Neuron (in vitro differentiated cells): Measurements from ENCODE around the gene CMTM3.
"Not testable (repeated sequence)": the region's sequence is repeated elsewhere in the genome, so short reads cannot be mapped to it uniquely, and the experiment has no call there.

Experiments used
- H2AFZ ChIP-seq: one replicate; pipeline ENCODE4 v1.6.1; 2013; ENCODE audit warnings: low read depth, mild to moderate bottlenecking, inconsistent platforms, low read length, moderate library complexity
- H3K27me3 ChIP-seq: one replicate; pipeline ENCODE4 v1.6.1; 2013; ENCODE audit warnings: low read length; ENCODE audit not compliant: insufficient read depth
- H3K36me3 ChIP-seq: one replicate; pipeline ENCODE4 v1.6.1; 2013; ENCODE audit warnings: low read length; ENCODE audit not compliant: insufficient read depth
- H3K4me1 ChIP-seq: one replicate; pipeline ENCODE4 v1.6.1; 2013; ENCODE audit warnings: low read length; ENCODE audit not compliant: insufficient read depth
- H3K4me3 ChIP-seq: 2 replicates; pipeline ENCODE4 v1.5.1; 2013; ENCODE audit warnings: mild to moderate bottlenecking, low read length, moderate library complexity
- H3K9me3 ChIP-seq: one replicate; pipeline ENCODE4 v1.6.1; 2013; ENCODE audit warnings: low read length

Gene CMTM3, protein sequence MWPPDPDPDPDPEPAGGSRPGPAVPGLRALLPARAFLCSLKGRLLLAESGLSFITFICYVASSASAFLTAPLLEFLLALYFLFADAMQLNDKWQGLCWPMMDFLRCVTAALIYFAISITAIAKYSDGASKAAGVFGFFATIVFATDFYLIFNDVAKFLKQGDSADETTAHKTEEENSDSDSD

DNA sequence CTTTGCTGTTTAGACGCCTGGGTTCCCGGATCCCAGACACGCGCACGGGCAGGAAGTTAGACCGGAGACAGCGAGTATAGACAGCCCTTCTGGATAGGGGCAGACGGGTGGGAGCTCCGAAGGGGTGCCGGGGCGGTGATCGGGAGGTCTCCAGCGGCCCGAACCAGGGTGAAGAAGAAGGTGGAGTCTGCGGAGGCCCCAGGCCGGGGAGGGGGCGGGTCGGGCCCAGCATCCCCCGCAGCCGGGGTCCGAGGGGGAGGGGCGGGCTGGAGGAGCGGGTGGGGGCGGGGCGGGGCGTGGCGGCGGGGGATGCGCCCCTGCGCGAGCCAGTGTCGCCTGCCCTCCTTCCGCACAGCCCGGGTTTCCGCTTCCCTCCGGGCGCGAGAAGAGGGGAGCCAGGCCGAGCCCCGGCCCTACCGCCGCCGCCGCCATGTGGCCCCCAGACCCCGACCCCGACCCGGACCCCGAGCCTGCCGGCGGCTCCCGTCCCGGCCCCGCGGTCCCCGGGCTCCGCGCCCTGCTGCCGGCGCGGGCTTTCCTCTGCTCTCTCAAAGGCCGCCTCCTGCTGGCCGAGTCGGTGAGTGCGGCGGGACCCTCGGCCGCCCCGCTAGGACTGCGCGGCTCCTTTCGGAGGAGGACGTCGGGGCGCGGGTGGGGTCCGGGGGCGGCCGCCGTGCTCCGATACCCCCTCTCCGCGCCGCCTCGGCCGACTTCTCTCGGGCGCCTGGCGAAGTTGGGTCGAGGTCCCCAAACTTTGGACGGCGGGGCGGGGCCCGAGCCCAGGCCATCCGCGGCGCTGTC is at the start of gene CMTM3:
Gene CMTM3, plus strand, starts transcription at position 329 of the 801 bp plus-strand sequence. Its CDS starts 102 bp downstream, at position 431.
- H3K27me3 ChIP-seq: no peaks in the 10 kb centered on the region
- peaks cover 17% of the 10 kb centered on the region for H3K4me1 ChIP-seq
- H3K9me3 ChIP-seq: no peaks in the 10 kb centered on the region
- peak within 1 kb of the TSS; percentile 53 for H3K4me3 ChIP-seq
- peaks cover 13% of the 10 kb centered on the region for H3K36me3 ChIP-seq
- peak within 1 kb of the TSS; percentile 57 for H2AFZ ChIP-seq

DNA sequence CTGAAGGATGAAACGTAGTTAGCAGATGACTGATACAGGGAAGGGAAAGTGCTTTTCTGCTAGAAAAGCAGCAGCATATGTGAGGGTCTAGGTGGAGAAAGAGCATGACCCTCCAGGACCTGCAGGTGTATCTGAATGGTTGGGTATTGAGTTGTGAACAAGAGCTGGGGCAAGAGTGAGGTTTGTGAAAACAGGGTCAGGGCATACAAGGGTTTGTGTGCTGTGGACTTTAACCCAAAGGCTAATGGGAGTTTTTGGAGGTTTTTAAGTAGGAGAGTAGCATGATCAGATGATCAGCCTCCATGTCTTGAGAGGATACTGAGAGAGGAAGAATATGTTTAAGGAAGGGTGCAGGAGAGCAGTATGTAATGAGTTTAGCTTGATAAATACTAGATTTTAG is 44.4 kb upstream of the CMTM3 start:
- peaks cover 11% of the 10 kb centered on the region for H3K36me3 ChIP-seq
- no peaks in the 10 kb centered on the region for H3K27me3 ChIP-seq
- H2AFZ ChIP-seq: no peak overlapping the region
- no peaks in the 10 kb centered on the region for H3K4me1 ChIP-seq
- no peaks in the 10 kb centered on the region for H3K9me3 ChIP-seq
- H3K4me3 ChIP-seq: no peak overlapping the region

DNA sequence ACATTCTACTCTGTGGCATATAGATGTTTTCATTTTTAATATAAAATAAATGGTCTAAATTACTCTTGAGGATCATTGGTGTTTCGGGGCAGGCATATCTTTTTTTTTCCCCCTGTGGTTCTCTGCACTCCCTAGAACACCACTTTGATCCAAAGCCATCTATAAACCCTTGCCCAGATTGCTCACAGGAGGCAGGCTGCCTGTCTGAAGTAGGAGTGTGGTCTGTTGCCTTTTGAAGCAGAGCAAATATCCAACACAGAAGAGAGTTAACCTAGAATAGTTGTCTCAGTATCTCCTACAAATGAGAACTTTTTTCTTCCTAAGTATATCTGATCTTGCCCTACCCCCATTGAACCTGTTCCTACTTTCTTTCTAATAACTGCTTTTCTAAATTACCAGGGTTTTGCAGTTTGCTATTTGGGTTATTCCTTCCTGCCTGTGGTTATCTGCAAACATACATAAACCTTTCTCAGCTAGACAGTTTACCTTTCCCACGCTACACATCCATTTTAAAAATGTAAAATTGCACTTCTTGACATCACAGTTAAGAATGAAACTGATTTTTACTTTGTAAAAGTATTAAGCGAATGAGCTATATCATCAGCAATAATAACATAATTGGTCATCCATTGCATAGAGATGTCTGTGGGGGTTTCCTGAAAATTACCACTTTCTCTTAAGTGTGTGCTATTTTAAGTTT is 43.0 kb upstream of the CMTM3 start:
- Histone ChIP-seq H3K9me3 (peaks cover 4% of the 10 kb centered on the region), H3K4me3 (no peak overlapping the region), H3K36me3 (peaks cover 17% of the 10 kb centered on the region), H3K4me1 (no peaks in the 10 kb centered on the region), H3K27me3 (no peaks in the 10 kb centered on the region), H2AFZ (no peak overlapping the region)

DNA sequence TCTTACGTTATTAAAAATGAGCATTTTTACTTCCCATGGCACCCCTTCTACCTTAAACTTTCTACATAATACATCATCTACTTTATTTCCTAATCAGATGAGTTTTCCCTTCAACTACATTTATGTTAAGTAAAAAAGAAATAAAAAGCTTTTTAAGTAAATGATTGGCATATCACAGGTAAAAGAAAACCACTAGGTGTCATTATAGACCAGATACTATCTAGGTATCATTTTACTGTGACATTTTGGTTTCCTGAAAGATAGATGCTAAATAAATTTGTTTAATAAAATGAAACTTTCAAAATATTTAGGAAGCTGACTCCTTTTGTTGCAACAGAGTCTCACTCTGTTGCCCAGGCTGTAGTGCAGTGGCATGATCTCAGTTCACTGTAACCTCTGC is 42.1 kb upstream of the CMTM3 start:
- Histone ChIP-seq H3K9me3 (peaks cover 4% of the 10 kb centered on the region), H3K4me3 (no peak overlapping the region), H3K27me3 (no peaks in the 10 kb centered on the region), H2AFZ (no peak overlapping the region), H3K4me1 (no peaks in the 10 kb centered on the region), H3K36me3 (peaks cover 20% of the 10 kb centered on the region)

DNA sequence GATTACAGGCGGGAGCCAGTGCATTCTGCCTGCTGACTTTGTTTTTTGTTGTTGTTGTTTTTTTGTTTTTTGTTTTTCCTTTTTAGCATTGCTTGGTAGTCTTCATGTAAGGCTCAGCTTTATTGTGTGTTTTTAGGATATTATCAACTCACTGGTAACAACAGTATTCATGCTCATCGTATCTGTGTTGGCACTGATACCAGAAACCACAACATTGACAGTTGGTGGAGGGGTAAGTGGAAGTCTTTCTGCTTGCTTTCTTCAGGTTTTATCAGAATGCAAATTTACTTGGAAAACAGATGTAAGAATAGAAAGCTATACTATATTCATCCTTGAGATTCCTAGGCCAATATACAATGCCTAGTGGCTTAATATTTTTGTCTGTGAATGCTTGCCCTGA is 41.5 kb upstream of the CMTM3 start:
- no peak overlapping the region for H2AFZ ChIP-seq
- peaks cover 4% of the 10 kb centered on the region for H3K9me3 ChIP-seq
- peaks cover 20% of the 10 kb centered on the region for H3K36me3 ChIP-seq
- no peaks in the 10 kb centered on the region for H3K4me1 ChIP-seq
- no peak overlapping the region for H3K4me3 ChIP-seq
- H3K27me3 ChIP-seq: no peaks in the 10 kb centered on the region

DNA sequence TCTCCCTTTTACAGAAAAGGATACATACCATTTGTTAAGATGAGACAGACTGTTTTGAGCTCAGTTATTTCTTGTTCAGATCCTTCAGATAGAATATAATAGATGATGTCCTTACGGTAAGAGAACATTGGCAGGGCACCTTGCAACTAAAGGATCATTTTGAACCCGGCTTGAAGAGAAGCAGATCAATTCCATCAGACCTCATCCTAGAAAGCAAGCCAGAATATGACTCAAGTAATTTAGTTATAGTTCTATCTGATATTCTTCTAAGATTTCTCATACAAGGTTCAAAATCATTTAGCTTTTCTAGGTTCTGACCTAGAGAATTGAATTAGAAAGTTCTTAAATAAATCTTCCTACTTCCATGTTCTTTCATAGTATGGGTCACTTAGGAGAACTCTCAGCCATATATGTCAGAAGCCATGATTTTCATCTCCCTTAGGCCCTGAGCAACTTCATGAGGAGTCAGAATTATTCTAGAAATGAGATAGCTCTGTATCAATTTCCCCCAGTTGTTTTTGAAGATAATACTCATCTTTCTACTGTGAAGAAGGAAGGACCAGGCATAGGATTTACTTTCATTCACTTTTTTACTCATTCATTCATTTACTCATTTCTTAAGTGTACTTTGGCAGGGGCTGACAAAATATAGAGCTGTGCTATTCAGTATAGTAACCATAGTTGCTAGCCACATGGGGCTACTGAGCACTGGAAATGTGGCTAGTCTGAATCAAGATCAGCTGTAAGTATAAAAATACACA is 40.8 kb upstream of the CMTM3 start:
- peaks cover 17% of the 10 kb centered on the region for H3K36me3 ChIP-seq
- H3K4me1 ChIP-seq: no peaks in the 10 kb centered on the region
- H3K4me3 ChIP-seq: no peak overlapping the region
- no peaks in the 10 kb centered on the region for H3K27me3 ChIP-seq
- H2AFZ ChIP-seq: no peak overlapping the region
- H3K9me3 ChIP-seq: peaks cover 4% of the 10 kb centered on the region

DNA sequence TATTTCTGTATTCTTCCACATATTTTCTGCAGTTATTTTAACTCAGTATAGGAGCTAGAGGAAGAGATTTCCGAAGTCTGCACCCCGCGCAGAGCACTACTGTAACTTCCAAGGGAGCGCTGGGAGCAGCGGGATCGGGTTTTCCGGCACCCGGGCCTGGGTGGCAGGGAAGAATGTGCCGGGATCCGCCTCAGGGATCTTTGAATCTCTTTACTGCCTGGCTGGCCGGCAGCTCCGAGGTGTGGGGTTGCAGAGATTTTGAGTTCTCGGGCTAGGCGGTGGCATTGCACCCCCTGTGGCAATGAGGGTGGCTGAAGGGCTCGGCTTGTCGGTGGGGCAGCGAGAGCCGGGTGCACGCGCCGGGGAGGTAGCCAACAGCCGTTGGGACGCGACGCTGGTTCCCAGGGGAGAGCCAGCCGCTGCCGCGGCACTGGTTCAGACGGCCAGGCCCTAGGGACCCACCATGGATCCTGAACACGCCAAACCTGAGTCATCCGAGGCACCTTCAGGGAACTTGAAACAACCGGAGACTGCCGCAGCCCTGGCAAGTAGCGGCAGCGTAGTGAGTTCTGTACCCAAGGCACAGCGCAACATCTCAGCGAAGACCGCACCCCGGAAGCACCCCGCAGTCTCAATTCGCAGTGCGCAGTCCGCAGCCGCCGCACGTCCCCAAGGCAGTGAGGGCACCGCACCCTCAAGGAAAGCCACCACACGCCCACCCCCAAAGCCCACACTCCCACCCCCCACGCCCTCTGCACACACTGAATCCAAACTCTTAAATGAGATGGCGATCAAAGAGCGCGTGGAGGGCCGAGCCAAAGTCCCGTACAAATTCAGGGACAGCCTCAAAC is 38.2 kb upstream of the CMTM3 start, which contains the start of gene CMTM1:
Gene CMTM1, plus strand, starts transcription at position 389 of the 851 bp plus-strand sequence. Its CDS starts 75 bp downstream, at position 464.
- no peak within 1 kb of the TSS for H2AFZ ChIP-seq
- H3K9me3 ChIP-seq: peaks cover 4% of the 10 kb centered on the region
- H3K4me1 ChIP-seq: no peaks in the 10 kb centered on the region
- H3K27me3 ChIP-seq: no peaks in the 10 kb centered on the region
- no peak within 1 kb of the TSS for H3K4me3 ChIP-seq
- peaks cover 15% of the 10 kb centered on the region for H3K36me3 ChIP-seq

DNA sequence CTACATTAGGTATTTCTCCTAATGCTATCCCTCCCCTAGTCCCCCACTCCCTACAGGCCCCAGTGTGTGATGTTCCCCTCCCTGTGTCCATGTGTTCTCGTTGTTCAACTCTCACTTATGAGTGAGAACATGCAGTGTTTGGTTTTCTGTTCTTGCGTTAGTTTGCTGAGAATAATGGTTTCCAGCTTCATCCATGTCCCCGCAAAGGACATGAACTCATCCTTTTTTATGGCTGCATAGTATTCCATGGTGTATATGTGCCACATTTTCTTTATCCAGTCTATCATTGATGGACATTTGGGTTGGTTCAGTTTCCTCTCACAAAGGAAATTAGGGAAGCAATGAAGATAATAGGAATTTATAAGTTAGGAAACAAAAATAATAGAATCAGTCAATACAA is 37.2 kb upstream of the CMTM3 start:
- not testable (repeated sequence) for H2AFZ ChIP-seq, H3K27me3 ChIP-seq, H3K4me3 ChIP-seq, H3K9me3 ChIP-seq, H3K4me1 ChIP-seq
- H3K36me3 ChIP-seq: peaks cover 15% of the 10 kb centered on the region

DNA sequence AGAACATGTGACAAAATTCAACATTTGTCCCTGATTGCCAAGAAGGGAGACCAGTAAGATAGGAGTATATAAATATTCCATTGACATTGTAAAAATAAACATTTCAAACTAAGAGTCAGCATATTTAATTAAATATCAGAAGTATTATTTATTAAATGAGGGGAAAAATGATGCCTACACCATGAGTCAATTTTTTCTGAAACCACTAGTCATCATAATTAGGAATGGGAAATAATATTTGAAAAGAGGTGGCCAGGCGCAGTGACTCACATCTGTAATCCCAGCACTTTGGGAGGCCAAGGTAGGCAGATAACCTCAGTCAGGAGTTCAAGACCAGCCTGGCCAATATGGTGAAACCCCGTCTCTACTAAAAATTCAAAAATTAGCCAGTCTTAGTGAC is 36.1 kb upstream of the CMTM3 start:
- peaks cover 14% of the 10 kb centered on the region for H3K36me3 ChIP-seq
- no peaks in the 10 kb centered on the region for H3K4me1 ChIP-seq
- peaks cover 4% of the 10 kb centered on the region for H3K9me3 ChIP-seq
- no peak overlapping the region for H2AFZ ChIP-seq
- H3K4me3 ChIP-seq: no peak overlapping the region
- no peaks in the 10 kb centered on the region for H3K27me3 ChIP-seq

DNA sequence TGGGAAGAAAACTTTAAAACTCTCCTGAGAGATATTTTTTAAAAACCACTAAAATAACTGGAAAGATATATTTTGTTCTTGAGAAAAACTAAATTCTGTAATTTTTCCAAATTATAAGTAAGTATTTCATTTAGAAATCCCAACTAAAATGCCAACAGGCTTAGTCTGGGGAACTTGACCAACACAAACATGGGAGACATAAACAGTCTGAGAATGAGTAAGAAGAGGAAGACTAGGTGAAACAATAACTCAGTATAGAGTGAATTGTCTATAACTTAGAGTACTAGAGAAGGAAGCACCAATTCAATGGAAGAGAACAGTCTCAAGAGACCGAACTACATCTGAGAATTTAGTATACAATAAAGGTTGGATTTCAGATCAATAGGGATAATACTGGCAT is 35.4 kb upstream of the CMTM3 start:
- Histone ChIP-seq H3K36me3 (peaks cover 12% of the 10 kb centered on the region), H3K4me1 (no peaks in the 10 kb centered on the region), H3K4me3 (no peak overlapping the region), H3K27me3 (no peaks in the 10 kb centered on the region), H3K9me3 (peaks cover 4% of the 10 kb centered on the region), H2AFZ (no peak overlapping the region)

DNA sequence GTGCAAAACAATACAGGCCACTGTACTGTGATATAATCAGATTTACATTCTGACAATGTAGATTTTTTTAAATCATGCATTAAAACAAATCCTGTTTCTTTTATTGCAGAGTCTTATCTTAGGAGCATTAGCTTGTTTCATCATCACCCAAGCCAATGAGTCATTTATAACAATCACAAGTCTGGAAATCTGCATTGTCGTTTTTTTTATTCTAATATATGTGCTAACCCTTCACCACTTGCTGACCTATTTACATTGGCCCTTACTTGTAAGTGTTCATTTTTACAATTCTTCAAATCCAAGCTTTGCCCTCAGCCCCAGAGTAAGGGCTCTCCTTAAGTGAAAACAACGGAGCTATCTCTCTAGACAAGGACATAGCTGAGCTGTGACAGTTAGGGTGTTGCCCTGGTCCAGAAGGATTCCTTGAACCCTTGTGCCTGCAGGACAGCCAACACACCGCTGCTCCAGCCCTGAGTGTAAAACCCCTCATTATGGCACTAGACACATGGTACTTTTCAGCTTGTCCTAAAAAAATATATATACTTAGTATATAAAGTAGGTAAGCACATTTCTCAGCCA is 34.6 kb upstream of the CMTM3 start:
- Histone ChIP-seq H2AFZ (no peak overlapping the region), H3K27me3 (no peaks in the 10 kb centered on the region), H3K9me3 (peaks cover 4% of the 10 kb centered on the region), H3K4me3 (no peak overlapping the region), H3K4me1 (no peaks in the 10 kb centered on the region), H3K36me3 (peaks cover 9% of the 10 kb centered on the region)

DNA sequence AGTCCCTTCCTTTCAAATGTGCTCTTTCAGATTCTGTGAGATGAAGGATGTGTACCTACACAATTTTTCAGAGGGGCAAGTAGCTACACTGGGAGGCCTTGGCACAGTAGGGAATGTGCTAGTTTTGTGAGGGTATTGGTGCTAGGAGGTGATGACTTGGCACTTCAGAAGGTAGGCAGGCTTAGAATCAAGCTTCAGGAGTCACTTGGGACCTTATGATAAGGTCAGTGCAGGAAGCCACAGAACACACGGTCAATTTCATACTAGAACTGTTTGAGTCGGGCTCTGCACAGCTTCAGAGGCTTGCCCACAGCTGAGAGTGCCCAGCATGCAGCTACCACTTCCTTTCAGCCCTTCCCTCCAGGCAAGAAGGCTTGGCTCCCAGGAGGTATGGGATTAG is 32.1 kb upstream of the CMTM3 start:
- no peaks in the 10 kb centered on the region for H3K27me3 ChIP-seq
- H3K4me1 ChIP-seq: no peaks in the 10 kb centered on the region
- H3K4me3 ChIP-seq: no peak overlapping the region
- no peak overlapping the region for H2AFZ ChIP-seq
- no peaks in the 10 kb centered on the region for H3K36me3 ChIP-seq
- no peaks in the 10 kb centered on the region for H3K9me3 ChIP-seq
